PC-3 (cell line): ENCODE measurements around the gene PRM2. TPM values are rescaled to one million over a fixed set of nuclear protein-coding genes. Genes with fewer than 3 reads are reported as not detected.

ENCODE experiments used
- ATAC-seq: fragments of 200-7000 bp; cut with Tn5 transposase; 2 replicates; pipeline ENCODE4 v1.9.1; 2020; ENCODE audit warnings: mild to moderate bottlenecking, moderate library complexity
- BruUV-seq: library from RNA; stranded (reverse); fragments of 400-500 nt; replicated peaks from 2 replicates; lab custom pipeline; 2021; lab: Mats Ljungman, UMichigan
- CTCF ChIA-PET: fragments of 300-600 bp; sonication (Branson Sonifier 250); formaldehyde crosslinking; loops from one replicate; lab custom pipeline; 2022; ENCODE audit warnings: antibody characterized with exemption; lab: Charles Lee
- POLR2A ChIA-PET: fragments of 300-600 bp; sonication (Branson Sonifier 250); formaldehyde crosslinking; loops from one replicate; lab custom pipeline; 2022; ENCODE audit warnings: antibody characterized with exemption; ENCODE audit not compliant: unreplicated experiment; lab: Charles Lee
- DNase-seq: peaks from one replicate; pipeline ENCODE4 v3.0.0-alpha.2; 2015
- H2AFZ ChIP-seq: fragments of 300-600 bp; sonication (generic); 2 replicates; pipeline ENCODE4 v1.6.0; 2016; ENCODE audit warnings: antibody characterized with exemption, low read length
- H3F3A ChIP-seq: fragments of 300-600 bp; sonication (generic); one replicate; pipeline ENCODE4 v1.6.0; 2017; ENCODE audit warnings: antibody characterized with exemption, low read length, control low read depth, mild to moderate bottlenecking; ENCODE audit not compliant: unreplicated experiment
- H3K27ac ChIP-seq: fragments of 300-600 bp; sonication (generic); 2 replicates; pipeline ENCODE4 v1.5.1; 2016; ENCODE audit warnings: mild to moderate bottlenecking, low read length
- H3K27me3 ChIP-seq: fragments of 300-600 bp; sonication (generic); 2 replicates; pipeline ENCODE4 v1.6.1; 2016; ENCODE audit warnings: low read length, mixed read lengths
- H3K36me3 ChIP-seq: fragments of 300-600 bp; sonication (generic); 2 replicates; pipeline ENCODE4 v1.6.1; 2016; ENCODE audit warnings: low read depth, mixed run types, low read length, mixed read lengths
- H3K4me1 ChIP-seq: fragments of 300-600 bp; sonication (generic); 2 replicates; pipeline ENCODE4 v1.5.1; 2016; ENCODE audit warnings: low read length; ENCODE audit not compliant: insufficient read depth
- H3K4me2 ChIP-seq: fragments of 300-600 bp; sonication (generic); 2 replicates; pipeline ENCODE4 v1.6.0; 2016; ENCODE audit warnings: low read length
- H3K4me3 ChIP-seq: fragments of 300-600 bp; sonication (generic); 2 replicates; pipeline ENCODE4 v1.5.1; 2016; ENCODE audit warnings: mild to moderate bottlenecking, low read length, mixed read lengths
- H3K79me2 ChIP-seq: fragments of 300-600 bp; sonication (generic); 2 replicates; pipeline ENCODE4 v1.6.1; 2017; ENCODE audit warnings: low read length, mixed read lengths
- H3K9ac ChIP-seq: fragments of 300-600 bp; sonication (generic); 2 replicates; pipeline ENCODE4 v1.6.0; 2016; ENCODE audit warnings: mild to moderate bottlenecking, low read length
- H3K9me2 ChIP-seq: fragments of 300-600 bp; sonication (generic); replicated peaks from 2 replicates; pipeline ENCODE4 v1.6.1; 2016; ENCODE audit warnings: mixed run types, low read length, mixed read lengths
- H3K9me3 ChIP-seq: fragments of 300-600 bp; sonication (generic); 2 replicates; pipeline ENCODE4 v1.6.1; 2016; ENCODE audit warnings: low read length, mixed read lengths
- H4K20me1 ChIP-seq: fragments of 300-600 bp; sonication (generic); 2 replicates; pipeline ENCODE4 v1.6.1; 2016; ENCODE audit warnings: low read length, mixed read lengths
- EZH2 ChIP-seq: fragments of 300-600 bp; sonication (generic); IDR thresholded peaks from one replicate; pipeline ENCODE4 v1.6.1; 2017; ENCODE audit warnings: antibody characterized with exemption, mild to moderate bottlenecking, low read length; ENCODE audit not compliant: unreplicated experiment
- EZH2phosphoT487 ChIP-seq: fragments of 300-600 bp; sonication (generic); IDR thresholded peaks from 2 replicates; pipeline ENCODE4 v1.6.1; 2018; ENCODE audit warnings: mild to moderate bottlenecking, antibody characterized with exemption, low read length, borderline replicate concordance
- intact Hi-C: fragments of 100-400 bp; cut with micrococcal nuclease; formaldehyde crosslinking; loops from 2 replicates; pipeline ENCODE4 v1.9.0; 2023
- total RNA-seq: library from RNA; depleted of rRNA; stranded (reverse); fragments of >200 nt; gene quantifications from 2 replicates; pipeline ENCODE4 v1.2.3, GENCODE V29; 2014
- TF ChIP-seq, protein P1 (sequence below): fragments of 300-600 bp; sonication (generic); conservative IDR thresholded peaks from 2 replicates; pipeline ENCODE4 v1.5.1; 2017; ENCODE audit warnings: antibody characterized with exemption, low read depth, mild to moderate bottlenecking, low read length

Gene PRM2
- total RNA-seq, 1 experiment from 2014 or later, result not detected

GRCh38 chr16:11258553-11259492 lies 17.5 kb downstream of the PRM2 start:
- CTCF ChIA-PET, result no interaction called here
- Histone ChIP-seq H3K27ac (no peak overlapping the region), H3K4me2 (no peak overlapping the region)

GRCh38 chr16:11257131-11257938 lies 18.9 kb downstream of the PRM2 start:
- peak overlapping the region; percentile 82 for H3K4me3 ChIP-seq
- DNase-seq, result peak; percentile 75
- H3F3A ChIP-seq, result no peaks in the 10 kb centered on the region
- POLR2A ChIA-PET, result no interaction called here
- CTCF ChIA-PET, result interaction anchor here (0.6 to 1.0 kb wide), 2 partner anchors 96 to 286 kb away, joined by 4 to 7 read pairs; no protein-coding TSS in a partner anchor
- H3K9me3 ChIP-seq, result no peaks in the 10 kb centered on the region
- no TSS peak for BruUV-seq
- TF ChIP-seq, protein P1, sequence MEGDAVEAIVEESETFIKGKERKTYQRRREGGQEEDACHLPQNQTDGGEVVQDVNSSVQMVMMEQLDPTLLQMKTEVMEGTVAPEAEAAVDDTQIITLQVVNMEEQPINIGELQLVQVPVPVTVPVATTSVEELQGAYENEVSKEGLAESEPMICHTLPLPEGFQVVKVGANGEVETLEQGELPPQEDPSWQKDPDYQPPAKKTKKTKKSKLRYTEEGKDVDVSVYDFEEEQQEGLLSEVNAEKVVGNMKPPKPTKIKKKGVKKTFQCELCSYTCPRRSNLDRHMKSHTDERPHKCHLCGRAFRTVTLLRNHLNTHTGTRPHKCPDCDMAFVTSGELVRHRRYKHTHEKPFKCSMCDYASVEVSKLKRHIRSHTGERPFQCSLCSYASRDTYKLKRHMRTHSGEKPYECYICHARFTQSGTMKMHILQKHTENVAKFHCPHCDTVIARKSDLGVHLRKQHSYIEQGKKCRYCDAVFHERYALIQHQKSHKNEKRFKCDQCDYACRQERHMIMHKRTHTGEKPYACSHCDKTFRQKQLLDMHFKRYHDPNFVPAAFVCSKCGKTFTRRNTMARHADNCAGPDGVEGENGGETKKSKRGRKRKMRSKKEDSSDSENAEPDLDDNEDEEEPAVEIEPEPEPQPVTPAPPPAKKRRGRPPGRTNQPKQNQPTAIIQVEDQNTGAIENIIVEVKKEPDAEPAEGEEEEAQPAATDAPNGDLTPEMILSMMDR, result peak; percentile 69
- TF ChIP-seq EZH2phosphoT487, result no peak
- H4K20me1 ChIP-seq, result peaks cover 22% of the 10 kb centered on the region
- H3K9me2 ChIP-seq, result no peaks in the 10 kb centered on the region
- H3K27ac ChIP-seq, result peak overlapping the region; percentile 75
- no peaks in the 10 kb centered on the region for H3K27me3 ChIP-seq
- intact Hi-C loops, result loop anchor here (1.0 to 10.0 kb wide), 3 partner anchors 100 to 286 kb away; no protein-coding TSS in a partner anchor
- H2AFZ ChIP-seq, result peak overlapping the region; percentile 73
- H3K79me2 ChIP-seq, result peaks cover 26% of the 10 kb centered on the region
- peak overlapping the region; percentile 99 for H3K4me2 ChIP-seq
- peak overlapping the region; percentile 79 for H3K9ac ChIP-seq
- H3K4me1 ChIP-seq, result peaks cover 21% of the 10 kb centered on the region
- H3K36me3 ChIP-seq, result no peaks in the 10 kb centered on the region
- ATAC-seq, result peak; percentile 58

More at GRCh38 chr16:11258553-11259492, 17.5 kb downstream of the PRM2 start:
- Histone ChIP-seq H3K9me3 (no peaks in the 10 kb centered on the region), H3K36me3 (no peaks in the 10 kb centered on the region), H4K20me1 (peaks cover 9% of the 10 kb centered on the region), H3K9ac (no peak overlapping the region), H3K27me3 (no peaks in the 10 kb centered on the region), H3F3A (no peaks in the 10 kb centered on the region), H3K79me2 (peaks cover 17% of the 10 kb centered on the region), H3K4me3 (no peak overlapping the region), H3K4me1 (peaks cover 13% of the 10 kb centered on the region), H3K9me2 (no peaks in the 10 kb centered on the region), H2AFZ (no peak overlapping the region)
- BruUV-seq, result no TSS peak
- no peak for TF ChIP-seq EZH2phosphoT487
- TF ChIP-seq, protein P1, result no peak
- no peak for TF ChIP-seq EZH2
- intact Hi-C loops, result loop anchor here (5.0 to 10.0 kb wide), 2 partner anchors 98 to 124 kb away; no protein-coding TSS in a partner anchor
- ATAC-seq, result no peak
- POLR2A ChIA-PET, result no interaction called here
- no peak for DNase-seq
